CD14-positive monocyte (primary cell): ENCODE data around the gene TOB1. TPM values are rescaled to one million over a fixed set of nuclear protein-coding genes. Genes with fewer than 3 reads are reported as not detected.
A peak's percentile ranks its signal among the peaks of the same experiment; 100 is the strongest.

Source experiments
- DNase-seq, 3 donors: peaks; one replicate each; pipeline ENCODE4 v3.0.0-alpha.2; 2011 to 2022
- H2AFZ ChIP-seq: 2 replicates; pipeline ENCODE4 v1.6.0; 2012; ENCODE audit warnings: mild to moderate bottlenecking, low read depth, low read length, inconsistent platforms; ENCODE audit not compliant: insufficient read depth, poor library complexity, severe bottlenecking
- H3K27ac ChIP-seq, 2 donors: 1 replicate in 1 of 2; 2 replicates in 1 of 2; pipeline ENCODE4 v1.5.1; 2012 to 2013; ENCODE audit warnings: low read length in 2 of 2, control low read depth in 1 of 2, inconsistent platforms in 1 of 2, low read depth in 1 of 2, mild to moderate bottlenecking in 1 of 2
- H3K27me3 ChIP-seq, 2 donors: one replicate each; pipeline versions ENCODE4 v1.6.0 to v1.6.1; 2011 to 2013; ENCODE audit warnings: low read length in 2 of 2; ENCODE audit not compliant: control insufficient read depth in 2 of 2, insufficient read depth in 2 of 2
- H3K36me3 ChIP-seq, 2 donors: replicated peaks in 1 of 2; 1 replicate in 1 of 2; 2 replicates in 1 of 2; pipeline versions ENCODE4 v1.5.1 to v1.6.1; 2012 to 2013; ENCODE audit warnings: low read length in 2 of 2, control low read depth in 1 of 2, inconsistent platforms in 1 of 2, mild to moderate bottlenecking in 1 of 2; ENCODE audit not compliant: insufficient read depth in 2 of 2, control insufficient read depth in 1 of 2
- H3K4me1 ChIP-seq, 2 donors: 1 replicate in 1 of 2; 2 replicates in 1 of 2; pipeline versions ENCODE4 v1.5.1 to v1.6.1; 2012 to 2013; ENCODE audit warnings: low read length in 2 of 2, control low read depth in 1 of 2, inconsistent platforms in 1 of 2, mild to moderate bottlenecking in 1 of 2, moderate library complexity in 1 of 2; ENCODE audit not compliant: insufficient read depth in 2 of 2, control insufficient read depth in 1 of 2
- H3K4me2 ChIP-seq: replicated peaks from 2 replicates; pipeline ENCODE3; 2012; ENCODE audit warnings: low read length, moderate library complexity, mild to moderate bottlenecking; ENCODE audit not compliant: poor library complexity, severe bottlenecking; ENCODE audit errors: extremely low read depth
- H3K4me3 ChIP-seq, 3 experiments: fragments of 200-600 bp in 1 of 3; sonication (generic) in 1 of 3; replicated peaks in 1 of 3; 1 replicate in 2 of 3; 2 replicates in 1 of 3; pipeline ENCODE4 v1.5.1; 2011 to 2013; ENCODE audit warnings: low read length in 3 of 3, mild to moderate bottlenecking in 3 of 3, control low read depth in 2 of 3, low read depth in 2 of 3, inconsistent platforms in 1 of 3, moderate library complexity in 1 of 3
- H3K79me2 ChIP-seq: 2 replicates; pipeline ENCODE4 v1.6.0; 2012; ENCODE audit warnings: mild to moderate bottlenecking, control low read depth, inconsistent platforms, low read length, moderate library complexity; ENCODE audit not compliant: insufficient read depth
- H3K9ac ChIP-seq: 2 replicates; pipeline ENCODE4 v1.6.0; 2017; ENCODE audit warnings: low read length, mild to moderate bottlenecking; ENCODE audit not compliant: insufficient read depth, poor library complexity, severe bottlenecking
- H3K9me3 ChIP-seq, 2 donors: replicated peaks in 1 of 2; 1 replicate in 1 of 2; 2 replicates in 1 of 2; pipeline versions ENCODE4 v1.5.1 to v1.6.1; 2012 to 2013; ENCODE audit warnings: low read length in 2 of 2, control low read depth in 1 of 2; ENCODE audit not compliant: control insufficient read depth in 1 of 2, insufficient read depth in 1 of 2
- H4K20me1 ChIP-seq: 2 replicates; pipeline ENCODE4 v1.6.0; 2012; ENCODE audit warnings: mild to moderate bottlenecking, low read length, control low read depth, moderate library complexity; ENCODE audit not compliant: insufficient read depth
- H3K27ac Mint-ChIP-seq, 7 donors: one replicate each; pipeline ENCODE4 v1.8.0; 2020; ENCODE audit warnings: mild to moderate bottlenecking in 7 of 7, mixed read lengths in 7 of 7, moderate library complexity in 6 of 7, inconsistent platforms in 2 of 7
- H3K27me3 Mint-ChIP-seq, 3 donors: one replicate each; pipeline ENCODE4 v1.8.0; 2021 to 2022; ENCODE audit warnings: low read depth in 3 of 3, mild to moderate bottlenecking in 3 of 3, mixed read lengths in 3 of 3, moderate library complexity in 3 of 3, inconsistent platforms in 1 of 3
- H3K36me3 Mint-ChIP-seq, 2 donors: one replicate each; pipeline ENCODE4 v1.8.0; 2020; ENCODE audit warnings: mixed read lengths in 2 of 2, inconsistent platforms in 1 of 2, mild to moderate bottlenecking in 1 of 2
- H3K4me1 Mint-ChIP-seq: one replicate; pipeline ENCODE4 v1.8.0; 2020; ENCODE audit warnings: mild to moderate bottlenecking, mixed read lengths
- H3K4me3 Mint-ChIP-seq, 2 donors: one replicate each; pipeline ENCODE4 v1.8.0; 2020; ENCODE audit warnings: mild to moderate bottlenecking in 2 of 2, mixed read lengths in 2 of 2, moderate library complexity in 1 of 2
- H3K9me3 Mint-ChIP-seq, 7 donors: one replicate each; pipeline ENCODE4 v1.8.0; 2020 to 2022; ENCODE audit warnings: mixed read lengths in 7 of 7, mild to moderate bottlenecking in 6 of 7, moderate library complexity in 6 of 7, inconsistent platforms in 2 of 7
- CTCF ChIP-seq: fragments of 200-600 bp; IDR thresholded peaks from one replicate; pipeline ENCODE4 v1.8.0; 2022; ENCODE audit warnings: antibody characterized with exemption, mild to moderate bottlenecking
- WGBS: methylation state at CpG from one replicate; pipeline ENCODE4 v1.1.5; 2013; ENCODE audit warnings: missing lambda C conversion rate; ENCODE audit not compliant: insufficient coverage; 5-methylcytosine and 5-hydroxymethylcytosine counted together
- intact Hi-C, 2 donors: fragments of 100-400 bp; cut with micrococcal nuclease; formaldehyde crosslinking; loops; one replicate each; pipeline versions ENCODE4 v1.15.0 to v1.15.1; 2023
- polyA plus RNA-seq, 3 donors: library from polyadenylated mRNA; depleted of rRNA in 1 of 3; unstranded in 2 of 3; stranded (reverse) in 1 of 3; fragments of 300-500 nt in 2 of 3; fragments of >200 nt in 1 of 3; fragmentation: Illumina TruSeq in 2 of 3; gene quantifications; 1 replicate in 2 of 3; 2 replicates in 1 of 3; pipeline ENCODE4 v1.2.3, GENCODE V29; 2012 to 2021

TOB1 gene
- polyA plus RNA-seq, 3 donors = 18.5 to 107 (median 41.0) TPM

GRCh38 chr17:50913120-50913519 is 47.0 kb upstream of the TOB1 start:
- Mint-ChIP-seq H3K4me1 (peaks cover 56% of the 10 kb centered on the region), H3K36me3 (peaks cover 4% of the 10 kb centered on the region in 2 donors), H3K27me3 (peaks cover 0 to 3% (median 2%) of the 10 kb centered on the region in 3 donors), H3K9me3 (peaks cover 0 to 2% (median 0%) of the 10 kb centered on the region in 7 donors), H3K27ac (peak overlapping the region in 1 of 7 donors; percentile 25), H3K4me3 (no peak overlapping the region)
- Histone ChIP-seq H3K4me3 (no peak overlapping the region), H3K4me1 (peaks cover 47 to 52% of the 10 kb centered on the region in 2 donors), H3K9me3 (no peaks in the 10 kb centered on the region), H2AFZ (no peak overlapping the region), H3K36me3 (no peaks in the 10 kb centered on the region), H3K9ac (no peak overlapping the region), H3K27ac (no peak overlapping the region), H3K79me2 (no peaks in the 10 kb centered on the region), H3K27me3 (no peaks in the 10 kb centered on the region), H4K20me1 (no peaks in the 10 kb centered on the region), H3K4me2 (no peak overlapping the region)
- intact Hi-C loops = loop anchor here in 1 of 2 donors (10.0 kb wide), 1 partner anchor 48 kb away; the partner anchor contains the start of gene TOB1
- 100% methylated on average over 1 of the region's 2 CpGs for WGBS
- no peak for DNase-seq
- TF ChIP-seq CTCF = no peak

- TF ChIP-seq CTCF = no peak
- Histone ChIP-seq H2AFZ (no peak overlapping the region), H3K27me3 (no peaks in the 10 kb centered on the region), H3K4me1 (peaks cover 46 to 50% of the 10 kb centered on the region in 2 donors), H3K4me2 (no peak overlapping the region), H3K79me2 (no peaks in the 10 kb centered on the region), H3K4me3 (no peak overlapping the region), H3K27ac (peak overlapping the region in 1 of 2 donors; percentile 78), H3K36me3 (no peaks in the 10 kb centered on the region), H4K20me1 (no peaks in the 10 kb centered on the region), H3K9ac (no peak overlapping the region), H3K9me3 (no peaks in the 10 kb centered on the region)
- intact Hi-C loops = loop anchor here (2.0 to 10.0 kb wide), 2 partner anchors 47 kb away; partner anchors contain the start of gene TOB1 (in 1 of the 2)
- Mint-ChIP-seq H3K9me3 (peaks cover 0 to 3% (median 0%) of the 10 kb centered on the region in 7 donors), H3K36me3 (peaks cover 4% of the 10 kb centered on the region in 2 donors), H3K27ac (peak overlapping the region in 5 of 7 donors; percentile 35 to 93 (median 92)), H3K4me3 (no peak overlapping the region), H3K27me3 (peaks cover 0 to 3% (median 2%) of the 10 kb centered on the region in 3 donors), H3K4me1 (peaks cover 57% of the 10 kb centered on the region)
- no peak for DNase-seq
- 100% methylated on average over 2 of the region's 4 CpGs for WGBS
Measured at GRCh38 chr17:50911890-50912289, 45.7 kb upstream of the TOB1 start.
